Lower lobe of right lung (tissue), 2 donors: ENCODE measurements around the gene LYPD6B. TPM values are rescaled to one million over a fixed set of nuclear protein-coding genes. Genes with fewer than 3 reads are reported as not detected.

Experiments
- ATAC-seq, 2 donors: fragments of 200-7000 bp; cut with Tn5 transposase; one replicate each; pipeline ENCODE4 v1.9.1; 2020 to 2022; ENCODE audit warnings: mild to moderate bottlenecking in 2 of 2, moderate library complexity in 2 of 2
- DNase-seq: peaks from one replicate; pipeline ENCODE4 v3.0.0-alpha.2; 2020
- H3K27ac ChIP-seq: fragments of 200-600 bp; one replicate; pipeline ENCODE4 v1.8.0; 2022
- H3K27me3 ChIP-seq: fragments of 200-600 bp; one replicate; pipeline ENCODE4 v1.8.0; 2022; ENCODE audit warnings: low read depth
- H3K36me3 ChIP-seq: fragments of 200-600 bp; one replicate; pipeline ENCODE4 v1.8.0; 2022; ENCODE audit warnings: mild to moderate bottlenecking
- H3K4me1 ChIP-seq: fragments of 200-600 bp; one replicate; pipeline ENCODE4 v1.8.0; 2022
- H3K4me3 ChIP-seq: fragments of 200-600 bp; one replicate; pipeline ENCODE4 v1.8.0; 2022; ENCODE audit warnings: mild to moderate bottlenecking
- H3K9me3 ChIP-seq: fragments of 200-600 bp; one replicate; pipeline ENCODE4 v1.8.0; 2022
- intact Hi-C: fragments of 100-400 bp; cut with DNase I; formaldehyde crosslinking; loops from one replicate; pipeline ENCODE4 v1.11.0; 2022
- total RNA-seq: library from RNA; stranded (reverse); fragmentation: NEBNext Ultra II Directional; extraction: Animal tissue kit (Norgen Biotek cat#: 25700); gene quantifications from one replicate; pipeline ENCODE4 v1.2.1, GENCODE V29; 2021
- TF ChIP-seq, protein P1 (sequence below): fragments of 200-600 bp; IDR thresholded peaks from one replicate; pipeline ENCODE4 v1.8.0; 2022; ENCODE audit warnings: antibody characterized with exemption, mild to moderate bottlenecking
- donor health status: DM: no; HTN: yes; CAD: no; lungs with severe emphysema.

LYPD6B gene
- total RNA-seq, 1 donor from 2014 or later = 2.0 TPM

DNA sequence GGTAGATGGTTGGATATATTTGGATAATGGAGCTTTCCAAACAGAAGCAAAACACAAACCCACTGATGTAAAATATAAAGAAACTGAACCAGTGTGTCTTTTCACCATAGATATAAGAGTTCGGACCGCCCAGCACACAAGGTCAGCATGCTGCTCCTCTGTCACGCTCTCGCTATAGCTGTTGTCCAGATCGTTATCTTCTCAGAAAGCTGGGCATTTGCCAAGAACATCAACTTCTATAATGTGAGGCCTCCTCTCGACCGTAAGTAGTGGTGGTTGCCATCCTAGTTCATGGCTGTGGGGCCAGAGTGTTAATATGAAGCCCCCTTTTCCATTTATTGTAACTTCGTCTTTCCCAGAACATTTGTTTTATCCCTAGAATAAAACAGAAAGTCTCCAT is 166.6 kb downstream of the LYPD6B start:
- no peak overlapping the region for H3K27ac ChIP-seq
- TF ChIP-seq, protein P1, sequence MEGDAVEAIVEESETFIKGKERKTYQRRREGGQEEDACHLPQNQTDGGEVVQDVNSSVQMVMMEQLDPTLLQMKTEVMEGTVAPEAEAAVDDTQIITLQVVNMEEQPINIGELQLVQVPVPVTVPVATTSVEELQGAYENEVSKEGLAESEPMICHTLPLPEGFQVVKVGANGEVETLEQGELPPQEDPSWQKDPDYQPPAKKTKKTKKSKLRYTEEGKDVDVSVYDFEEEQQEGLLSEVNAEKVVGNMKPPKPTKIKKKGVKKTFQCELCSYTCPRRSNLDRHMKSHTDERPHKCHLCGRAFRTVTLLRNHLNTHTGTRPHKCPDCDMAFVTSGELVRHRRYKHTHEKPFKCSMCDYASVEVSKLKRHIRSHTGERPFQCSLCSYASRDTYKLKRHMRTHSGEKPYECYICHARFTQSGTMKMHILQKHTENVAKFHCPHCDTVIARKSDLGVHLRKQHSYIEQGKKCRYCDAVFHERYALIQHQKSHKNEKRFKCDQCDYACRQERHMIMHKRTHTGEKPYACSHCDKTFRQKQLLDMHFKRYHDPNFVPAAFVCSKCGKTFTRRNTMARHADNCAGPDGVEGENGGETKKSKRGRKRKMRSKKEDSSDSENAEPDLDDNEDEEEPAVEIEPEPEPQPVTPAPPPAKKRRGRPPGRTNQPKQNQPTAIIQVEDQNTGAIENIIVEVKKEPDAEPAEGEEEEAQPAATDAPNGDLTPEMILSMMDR = no peak
- H3K4me3 ChIP-seq = no peak overlapping the region
- ATAC-seq = no peak
- H3K4me1 ChIP-seq = no peaks in the 10 kb centered on the region
- H3K36me3 ChIP-seq = no peaks in the 10 kb centered on the region
- no peaks in the 10 kb centered on the region for H3K27me3 ChIP-seq
- no peak for DNase-seq
- no peaks in the 10 kb centered on the region for H3K9me3 ChIP-seq
- intact Hi-C loops = no loop called here

DNA sequence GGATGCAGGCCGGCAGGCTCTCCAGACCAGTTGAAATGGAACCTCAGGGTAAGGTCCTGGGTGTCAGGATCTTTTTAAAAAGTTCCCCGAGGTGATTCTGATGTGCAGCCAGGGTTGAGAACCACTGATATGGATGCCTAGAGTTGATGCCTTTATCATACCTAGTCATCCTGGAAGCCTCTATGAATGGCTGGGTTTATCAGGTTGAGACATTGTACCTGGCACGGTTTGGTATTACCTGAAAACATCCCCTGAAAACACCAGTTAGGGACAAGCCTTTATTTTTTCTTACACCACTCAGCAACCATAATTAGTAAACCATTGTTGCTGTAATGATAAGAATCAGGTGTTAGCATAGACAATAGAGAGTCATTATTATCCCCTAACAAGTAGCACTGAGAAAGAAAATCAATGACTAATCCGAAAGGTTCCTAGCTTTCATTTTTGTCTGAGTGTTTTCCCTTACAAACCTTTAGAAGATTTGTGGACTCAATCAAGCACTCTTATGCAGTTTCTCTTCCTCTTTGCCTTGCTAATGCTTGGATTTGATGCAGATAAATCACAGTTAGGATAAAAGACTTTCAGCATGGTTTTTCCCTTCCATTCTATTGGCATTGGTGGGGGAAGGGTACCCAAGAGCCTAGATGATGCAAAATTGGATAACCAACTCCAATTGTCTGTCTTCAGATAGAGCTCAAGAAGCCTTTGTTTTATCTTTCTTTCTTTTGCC is 175.4 kb downstream of the LYPD6B start:
- H3K36me3 ChIP-seq = no peaks in the 10 kb centered on the region
- TF ChIP-seq, protein P1 = no peak
- DNase-seq (no peak), ATAC-seq (no peak)
- H3K27me3 ChIP-seq = no peaks in the 10 kb centered on the region
- H3K4me3 ChIP-seq = no peak overlapping the region
- no peak overlapping the region for H3K27ac ChIP-seq
- H3K4me1 ChIP-seq = no peaks in the 10 kb centered on the region
- no peaks in the 10 kb centered on the region for H3K9me3 ChIP-seq
- intact Hi-C loops = no loop called here

- TF ChIP-seq, protein P1 = no peak
- DNase-seq (no peak), ATAC-seq (no peak)
- H3K36me3 ChIP-seq = no peaks in the 10 kb centered on the region
- no peaks in the 10 kb centered on the region for H3K4me1 ChIP-seq
- intact Hi-C loops = no loop called here
- H3K27ac ChIP-seq = no peak overlapping the region
- no peak overlapping the region for H3K4me3 ChIP-seq
- H3K27me3 ChIP-seq = peaks cover 4% of the 10 kb centered on the region
- H3K9me3 ChIP-seq = no peaks in the 10 kb centered on the region
Measured at GRCh38 chr2:149218497-149218896, 180.0 kb downstream of the LYPD6B start.

DNA sequence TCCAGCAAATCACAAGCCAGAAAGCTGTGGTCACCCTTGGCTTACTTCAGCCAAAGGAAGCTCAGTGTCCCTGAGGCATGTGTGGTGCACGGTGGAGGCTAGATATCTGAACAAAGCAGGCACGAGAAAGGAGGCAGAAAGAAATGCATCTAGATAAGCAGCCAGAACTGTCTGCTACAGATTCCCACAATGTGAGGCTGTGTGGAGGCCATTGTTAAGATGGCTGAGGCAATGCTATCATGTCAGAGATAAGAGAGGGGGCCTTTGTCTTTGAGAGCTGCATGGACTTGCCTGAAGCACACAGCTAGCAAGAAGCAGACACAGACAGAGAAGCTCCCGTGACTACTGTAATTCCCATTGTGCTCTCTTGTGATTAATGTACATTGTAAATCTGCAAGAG is 181.4 kb downstream of the LYPD6B start:
- Histone ChIP-seq H3K4me3 (no peak overlapping the region), H3K27ac (no peak overlapping the region), H3K9me3 (no peaks in the 10 kb centered on the region), H3K27me3 (peaks cover 4% of the 10 kb centered on the region), H3K36me3 (no peaks in the 10 kb centered on the region), H3K4me1 (no peaks in the 10 kb centered on the region)
- ATAC-seq (no peak), DNase-seq (no peak)
- TF ChIP-seq, protein P1 = no peak
- intact Hi-C loops = no loop called here

DNA sequence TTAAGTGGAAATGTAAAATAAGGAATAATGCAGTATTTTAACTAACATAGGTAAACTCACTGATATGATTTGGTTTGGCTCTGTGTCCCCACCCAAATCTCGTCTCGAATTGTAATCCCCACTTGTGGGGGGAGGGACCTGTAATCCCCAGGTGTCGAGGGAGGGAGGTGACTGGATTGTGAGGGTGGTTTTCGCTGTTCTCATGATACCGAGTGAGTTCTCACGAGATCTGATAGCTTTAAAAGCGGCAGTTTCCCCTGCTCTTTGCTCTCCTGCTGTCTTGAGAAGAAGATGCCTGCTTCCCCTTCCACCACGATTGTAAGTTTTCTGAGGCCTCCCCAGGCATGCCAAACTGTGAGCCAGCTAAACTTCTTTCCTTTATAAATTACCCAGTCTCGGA is 182.5 kb downstream of the LYPD6B start:
- intact Hi-C loops = no loop called here
- TF ChIP-seq, protein P1 = no peak
- Histone ChIP-seq H3K27me3 (peaks cover 4% of the 10 kb centered on the region), H3K4me1 (no peaks in the 10 kb centered on the region), H3K36me3 (no peaks in the 10 kb centered on the region), H3K4me3 (no peak overlapping the region), H3K27ac (no peak overlapping the region), H3K9me3 (no peaks in the 10 kb centered on the region)
- ATAC-seq (no peak), DNase-seq (no peak)
